HG02943 (cell line): ENCODE measurements around the gene RPE65.
"Not testable (repeated sequence)": the region's sequence is repeated elsewhere in the genome, so short reads cannot be mapped to it uniquely, and the experiment has no call there.

Source experiments
- ATAC-seq: cut with Tn5 transposase; IDR thresholded peaks from one replicate; pipeline ENCODE4 v1.9.1; 2021; ENCODE audit warnings: mild to moderate bottlenecking, low read depth, moderate library complexity; ENCODE audit not compliant: unreplicated experiment

Gene RPE65

DNA sequence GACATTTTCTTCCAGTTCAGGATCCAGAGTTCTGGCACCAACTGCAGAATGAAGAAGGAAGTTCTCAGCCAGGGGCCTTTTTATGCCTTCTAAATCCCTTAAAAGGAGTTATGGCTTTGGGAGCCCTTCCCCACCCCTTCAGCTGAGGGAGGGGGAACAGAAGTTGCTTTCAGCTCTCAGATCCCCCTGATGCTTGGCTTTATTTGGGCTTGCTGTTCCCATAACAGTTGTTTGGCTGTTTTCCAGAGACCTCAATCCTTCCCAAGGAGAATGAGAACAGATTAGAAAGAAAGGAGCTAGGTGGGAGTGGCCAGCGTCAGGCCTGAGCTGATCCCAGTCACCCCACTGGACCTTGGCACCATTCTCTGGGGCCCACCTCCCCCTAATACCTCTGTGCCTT lies at the start of gene RPE65:
RPE65 (minus strand) TSS at position 54 of the 400 bp plus-strand sequence; CDS start at position 5, 49 bp downstream.
- no peak for ATAC-seq

DNA sequence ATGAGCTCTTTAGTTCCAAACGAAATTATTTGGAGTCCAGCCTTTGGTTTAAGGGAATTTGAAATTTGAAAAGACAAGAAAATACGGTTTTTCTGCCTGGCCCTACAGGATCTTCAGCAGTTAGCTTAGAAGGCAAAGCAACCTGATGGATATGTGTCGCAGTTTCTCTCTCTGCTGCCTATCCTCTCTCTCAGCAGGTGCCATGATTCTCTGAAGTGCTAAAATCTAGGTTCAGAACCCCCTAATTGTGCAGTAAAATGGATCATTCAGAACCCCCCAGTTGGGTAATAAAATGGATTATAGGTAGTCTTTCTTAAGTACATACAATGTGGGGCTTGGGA lies 47.6 kb upstream of the RPE65 start:
- ATAC-seq, result peak; percentile 18

DNA sequence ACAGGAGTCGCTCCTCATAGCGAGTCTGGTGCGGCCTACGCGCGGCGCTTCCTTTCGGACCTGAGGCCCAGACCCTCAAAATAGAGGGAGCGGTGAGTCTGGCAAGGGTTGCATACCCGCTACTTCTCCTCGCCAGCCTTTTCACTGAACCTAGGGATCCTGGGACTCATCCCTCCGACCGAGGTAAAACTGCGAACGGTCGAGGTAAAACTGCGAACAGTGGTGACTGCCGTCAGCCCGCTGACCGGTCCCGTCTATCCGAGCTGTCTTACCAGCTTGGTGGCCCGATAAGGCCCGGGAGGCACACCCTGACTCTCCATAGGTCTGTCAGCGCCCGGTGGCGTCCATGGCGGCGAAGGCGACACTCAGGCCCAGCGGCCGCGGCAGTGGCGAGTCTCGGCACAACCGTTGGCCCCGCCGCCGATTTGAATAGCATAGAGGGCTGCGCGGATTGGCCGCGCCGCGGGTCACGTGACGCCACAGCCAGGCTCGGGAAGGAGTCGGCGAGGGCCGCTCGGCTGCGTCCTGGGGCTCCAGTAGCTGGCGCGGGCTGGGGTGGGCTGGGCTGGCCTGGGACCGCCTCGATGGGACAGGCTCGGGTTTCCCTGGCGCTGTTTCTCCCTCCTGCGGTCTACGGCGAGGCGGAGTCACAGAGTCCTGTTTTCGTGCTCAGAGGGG lies 47.1 kb upstream of the RPE65 start, which contains the start of gene DEPDC1:
DEPDC1 (minus strand) TSS at position 403 of the 678 bp plus-strand sequence; CDS start at position 320, 83 bp downstream.
- ATAC-seq, result peak; percentile 92

DNA sequence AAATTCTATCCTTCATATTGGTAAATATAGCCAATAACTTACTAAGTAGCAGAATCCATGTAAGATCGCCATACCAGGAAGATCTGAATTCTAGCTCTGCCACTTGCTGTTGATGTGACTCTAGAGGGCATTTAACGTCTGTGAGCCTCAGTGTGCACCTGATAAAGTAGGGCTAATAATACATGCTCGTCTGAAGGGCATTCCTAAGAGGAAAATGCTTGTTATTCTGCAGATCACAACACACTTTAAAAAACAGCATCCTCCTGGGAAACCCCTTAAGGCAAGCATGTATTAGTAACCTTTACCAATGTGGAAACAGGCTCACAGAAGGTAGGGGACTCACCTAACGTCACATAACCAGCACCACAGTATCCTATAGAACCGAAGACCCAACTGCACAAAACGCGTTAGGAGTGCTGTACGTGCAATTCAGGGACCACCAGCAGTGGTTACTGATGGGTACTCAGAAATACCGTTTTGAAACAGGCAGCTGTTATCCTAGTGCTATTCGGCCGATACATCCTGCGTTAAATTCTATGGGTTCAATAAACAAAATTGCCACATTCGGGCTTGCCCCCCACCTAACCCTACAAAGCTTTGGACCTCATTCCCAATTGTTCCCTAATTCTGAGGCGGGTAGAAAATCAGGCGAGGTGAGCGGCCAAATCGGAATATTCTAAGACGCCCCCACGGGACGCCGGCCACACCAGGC lies 46.4 kb upstream of the RPE65 start:
- peak; percentile 22 for ATAC-seq

DNA sequence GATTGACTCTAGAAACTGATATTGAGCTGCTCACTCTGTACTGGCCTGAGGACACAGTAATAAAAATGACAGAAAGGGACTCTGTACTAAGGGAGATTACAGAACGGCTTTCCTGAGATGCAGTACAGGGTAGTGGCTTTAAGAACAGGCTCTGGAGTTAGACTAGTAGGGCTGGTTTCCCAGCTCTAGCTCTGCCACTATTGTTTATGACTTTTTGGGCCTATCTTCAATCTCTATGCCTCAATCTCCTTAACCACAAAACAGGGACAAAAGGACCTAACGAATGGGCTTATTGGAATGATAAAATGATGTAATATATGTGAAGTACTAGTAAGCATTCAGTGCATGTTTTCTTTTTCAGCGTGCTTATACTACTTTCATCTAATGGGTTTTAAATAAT lies 45.8 kb upstream of the RPE65 start:
- no peak for ATAC-seq

DNA sequence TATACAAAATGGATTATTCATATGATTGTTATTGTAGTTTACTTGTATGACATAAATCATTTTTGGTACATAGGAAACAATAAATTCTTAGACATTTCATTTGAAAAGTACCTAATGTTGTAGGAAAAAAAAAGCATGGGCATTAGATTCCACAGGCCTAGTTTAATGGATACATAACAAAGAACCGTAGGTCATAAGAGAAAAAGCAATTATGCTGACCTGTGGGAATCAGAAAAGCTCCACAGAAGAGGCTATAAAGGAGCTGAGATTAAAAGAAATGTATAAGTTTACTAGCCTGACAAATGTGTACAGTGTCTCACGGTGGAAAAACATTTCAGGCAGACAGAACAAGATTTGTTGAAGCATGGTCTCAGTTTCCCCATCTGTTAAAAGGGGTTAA lies 43.4 kb upstream of the RPE65 start:
- ATAC-seq, result no peak

DNA sequence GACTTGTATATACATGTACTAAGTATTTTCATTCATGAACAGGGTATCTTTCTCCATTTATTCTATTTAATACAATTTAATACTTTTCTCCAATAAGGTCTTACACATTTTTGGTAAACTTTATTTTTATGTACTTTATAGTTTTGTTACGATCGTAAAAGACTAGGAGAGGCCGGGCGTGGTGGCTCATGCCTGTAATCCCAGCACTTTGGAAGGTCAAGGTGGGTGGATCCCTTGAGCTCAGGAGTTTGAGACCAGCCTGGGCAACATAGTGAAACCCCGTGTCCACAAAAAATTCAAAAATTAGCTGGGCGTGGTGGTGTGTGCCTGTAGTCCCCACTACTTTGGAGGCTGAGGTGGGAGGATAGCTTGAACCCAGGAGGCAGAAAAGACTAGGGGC lies 42.5 kb upstream of the RPE65 start:
- ATAC-seq, result not testable (repeated sequence)

DNA sequence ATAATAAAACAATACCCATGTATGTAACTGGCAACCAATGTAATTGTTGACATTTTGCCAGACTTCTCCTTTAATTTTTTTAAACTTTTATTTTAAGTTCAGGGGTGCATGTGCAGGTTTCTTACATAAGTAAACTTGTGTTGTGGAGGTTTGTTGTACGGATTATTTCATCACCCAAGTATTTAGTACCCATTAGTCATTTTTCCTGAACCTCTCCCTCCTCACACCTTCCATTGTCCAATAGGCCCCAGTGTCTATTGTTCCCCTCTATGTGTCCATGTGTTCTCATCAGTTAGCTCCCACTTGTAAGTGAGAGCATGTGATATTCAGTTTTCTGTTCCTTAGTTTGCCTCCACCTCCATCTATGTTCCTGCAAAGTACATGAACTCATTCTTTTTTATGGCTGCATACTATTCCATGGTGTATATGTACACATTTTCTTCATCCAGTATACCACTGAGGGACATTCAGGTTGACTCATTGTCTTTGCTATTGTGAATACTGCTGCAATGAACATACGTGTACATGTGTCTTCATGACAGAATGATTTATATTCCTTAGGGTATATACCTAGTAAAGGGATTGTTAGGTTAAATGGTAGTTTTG lies 40.4 kb upstream of the RPE65 start:
- ATAC-seq, result no peak

DNA sequence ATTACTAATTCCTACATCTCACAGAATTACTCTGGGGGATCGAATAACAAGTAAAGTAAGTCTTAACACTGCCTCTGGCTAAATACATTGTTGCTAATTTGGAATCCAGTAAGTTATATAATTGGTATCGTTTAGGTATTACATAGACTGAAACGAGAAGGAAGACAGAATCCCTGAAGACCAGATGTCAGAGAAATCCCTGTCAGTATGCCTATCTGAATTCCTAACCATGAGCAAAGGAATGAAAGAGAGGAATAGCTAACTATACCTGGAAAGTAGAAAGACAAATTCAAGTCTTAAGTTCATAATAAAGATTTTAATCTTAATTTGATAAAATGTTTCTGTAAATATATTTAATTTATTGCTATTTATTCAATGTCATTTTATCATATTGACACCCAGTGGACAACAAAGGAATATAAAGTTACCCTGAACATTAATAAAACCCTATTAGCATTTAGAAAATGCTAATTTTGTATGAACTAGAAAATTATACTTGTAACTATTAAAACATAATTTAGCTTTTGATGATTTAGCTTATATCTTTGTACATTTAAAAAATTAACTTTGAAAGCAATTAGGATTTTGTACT lies 35.8 kb upstream of the RPE65 start:
- no peak for ATAC-seq

DNA sequence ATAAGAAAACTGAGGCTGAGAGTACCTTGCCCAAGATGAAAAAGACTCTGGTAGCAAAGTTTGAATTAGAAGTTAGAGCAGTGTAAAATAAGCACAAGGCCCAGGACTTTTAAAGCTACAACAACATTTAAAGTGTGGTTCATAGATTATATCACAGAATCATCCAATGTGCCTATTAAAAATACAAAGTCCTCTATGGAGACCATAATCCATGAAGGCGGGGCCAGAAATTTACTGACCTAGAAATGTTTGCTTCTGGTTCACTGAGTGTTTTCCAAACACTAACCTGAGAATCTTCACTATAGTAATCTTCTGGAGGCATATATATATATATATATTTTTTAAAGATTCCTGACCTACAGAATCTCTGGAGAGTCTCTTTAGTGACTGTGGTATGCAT lies 34.9 kb upstream of the RPE65 start:
- no peak for ATAC-seq

DNA sequence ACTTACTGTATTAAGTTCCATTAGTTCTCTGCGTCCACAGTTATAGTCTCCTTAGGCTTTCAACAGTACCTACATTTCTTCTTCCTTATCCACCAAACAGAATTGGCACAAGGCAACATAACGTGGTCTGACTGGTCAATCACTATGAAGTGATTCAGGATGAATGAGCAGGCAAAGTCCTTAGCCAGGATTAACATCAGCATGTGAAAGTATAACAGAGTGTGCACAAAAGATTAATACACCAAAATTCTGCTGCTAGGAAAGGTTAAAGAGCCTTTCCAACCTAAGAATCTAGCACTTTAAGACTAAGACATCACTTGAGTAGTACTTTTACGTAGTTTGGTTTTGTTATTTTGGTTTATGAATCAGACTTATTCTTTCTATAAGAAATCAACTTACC lies 31.3 kb upstream of the RPE65 start:
- ATAC-seq, result no peak

DNA sequence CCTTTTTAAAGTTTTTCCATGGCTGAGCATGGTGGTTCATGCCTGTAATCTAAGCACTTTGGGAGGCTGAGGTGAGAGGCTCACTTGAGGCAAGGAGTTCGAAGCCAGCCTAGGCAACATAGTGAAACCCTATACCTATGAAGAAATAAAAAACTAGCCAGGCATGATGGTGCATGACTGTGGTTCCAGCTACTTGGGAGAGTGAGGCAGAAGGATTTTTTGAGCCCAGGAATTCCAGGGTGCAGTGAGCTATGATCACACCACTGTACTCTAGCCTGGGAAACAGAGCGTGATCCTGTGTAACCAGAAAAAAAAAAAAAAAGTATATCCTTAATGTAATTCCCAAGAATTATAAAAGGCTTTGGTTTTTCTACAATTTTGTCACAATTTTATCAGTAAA lies 29.7 kb upstream of the RPE65 start:
- ATAC-seq, result no peak

DNA sequence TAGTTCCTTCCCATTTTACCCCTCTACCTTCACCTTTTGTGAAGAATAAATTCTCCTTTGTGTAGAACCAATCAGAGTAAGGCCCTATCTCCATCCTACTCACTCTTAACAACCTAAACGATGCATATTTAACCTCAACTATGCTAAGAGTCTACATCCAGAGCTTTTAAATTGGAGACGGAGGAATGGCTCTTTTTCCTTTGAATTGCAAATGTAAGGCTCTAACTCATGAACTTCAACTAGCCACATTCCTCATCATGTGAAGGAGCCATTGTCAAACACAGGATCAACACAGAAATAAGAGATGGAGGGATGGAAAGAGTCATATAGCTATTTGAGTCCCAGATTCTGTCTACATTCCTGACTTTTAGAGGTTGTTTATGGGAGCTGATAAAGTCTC lies 28.9 kb upstream of the RPE65 start:
- ATAC-seq, result no peak

DNA sequence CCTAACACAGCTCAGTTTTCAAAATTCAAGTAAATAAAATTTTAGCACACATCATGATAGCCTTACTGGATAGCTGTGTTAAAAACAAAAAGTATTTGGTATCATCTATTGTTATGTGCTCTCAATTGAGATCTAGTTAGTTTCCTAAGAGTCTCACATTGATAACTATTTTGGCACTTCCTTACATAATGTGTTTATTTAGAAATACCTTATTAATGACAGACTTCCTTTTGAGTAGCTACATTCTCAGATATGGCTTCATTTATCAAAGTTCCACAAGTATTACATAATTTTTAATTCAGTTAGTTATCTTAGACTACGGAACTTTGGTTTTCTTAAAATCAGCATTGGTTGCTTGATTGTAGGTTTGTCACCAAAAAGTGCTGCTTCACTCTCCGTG lies 26.9 kb upstream of the RPE65 start:
- ATAC-seq, result not testable (repeated sequence)

DNA sequence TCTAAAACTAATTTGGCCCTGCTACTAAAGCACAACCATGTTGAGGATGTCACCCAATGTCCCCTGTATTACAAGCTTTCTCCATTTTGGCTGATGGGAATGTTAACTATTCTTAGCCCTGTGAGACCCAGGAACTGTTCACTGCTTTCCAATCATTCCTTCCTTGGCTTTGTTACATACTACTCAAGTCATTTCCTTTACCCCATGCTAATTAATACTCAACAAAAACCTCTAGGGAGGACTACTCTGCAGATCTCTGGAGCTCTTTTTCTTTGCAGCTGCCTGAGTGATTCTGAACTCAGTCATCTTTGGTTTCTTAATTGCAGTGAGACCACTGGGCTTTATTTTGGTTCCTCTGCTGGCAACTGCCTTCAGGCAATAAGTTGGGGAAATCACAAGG lies 23.3 kb upstream of the RPE65 start:
- ATAC-seq, result no peak

DNA sequence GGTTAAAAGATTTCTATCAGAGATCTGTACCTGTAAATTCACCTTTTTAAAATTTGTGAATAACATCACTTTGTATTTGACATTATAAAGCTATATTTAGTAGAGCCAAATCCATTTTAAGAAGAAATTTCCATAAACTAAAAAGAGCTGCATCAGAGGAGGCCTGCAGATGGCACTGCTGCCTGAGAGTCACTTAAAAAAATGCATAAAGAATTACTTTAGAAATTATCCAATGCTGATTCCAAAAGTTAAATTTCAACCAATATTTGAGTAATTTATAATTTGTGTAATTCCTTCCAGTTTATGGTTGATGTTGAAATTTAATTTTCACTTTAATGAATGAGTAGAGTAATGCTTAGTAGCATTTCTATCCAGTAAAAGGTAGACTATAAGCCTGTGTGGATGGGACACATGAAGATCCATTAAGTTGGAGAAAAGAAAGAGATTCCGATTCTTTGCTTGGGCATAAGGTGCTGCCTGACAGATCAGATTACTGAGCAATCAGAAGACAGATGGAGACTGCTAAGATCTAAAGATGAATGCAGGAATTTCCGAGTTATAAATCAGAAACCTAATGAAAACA lies 20.7 kb upstream of the RPE65 start:
- no peak for ATAC-seq

DNA sequence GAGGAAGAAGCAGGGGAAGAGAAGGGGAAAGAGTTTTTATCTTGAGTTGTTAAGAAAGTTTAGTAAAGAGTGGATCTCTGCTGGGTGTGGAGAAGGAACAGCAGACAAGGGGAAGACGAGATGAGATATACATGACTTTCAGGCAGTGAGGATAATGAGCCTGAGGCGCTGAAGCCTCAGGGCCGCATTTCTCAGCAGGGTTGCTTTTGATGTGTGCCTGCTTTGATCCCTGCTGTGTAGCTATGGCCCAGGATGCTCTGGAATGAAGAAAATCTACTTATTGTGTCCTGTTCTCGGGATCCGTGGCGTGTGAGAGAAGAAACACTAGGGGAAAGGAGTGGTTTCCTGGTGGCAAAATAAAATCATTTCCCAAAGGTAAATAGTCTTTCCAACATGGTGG lies 15.1 kb upstream of the RPE65 start:
- ATAC-seq, result no peak

DNA sequence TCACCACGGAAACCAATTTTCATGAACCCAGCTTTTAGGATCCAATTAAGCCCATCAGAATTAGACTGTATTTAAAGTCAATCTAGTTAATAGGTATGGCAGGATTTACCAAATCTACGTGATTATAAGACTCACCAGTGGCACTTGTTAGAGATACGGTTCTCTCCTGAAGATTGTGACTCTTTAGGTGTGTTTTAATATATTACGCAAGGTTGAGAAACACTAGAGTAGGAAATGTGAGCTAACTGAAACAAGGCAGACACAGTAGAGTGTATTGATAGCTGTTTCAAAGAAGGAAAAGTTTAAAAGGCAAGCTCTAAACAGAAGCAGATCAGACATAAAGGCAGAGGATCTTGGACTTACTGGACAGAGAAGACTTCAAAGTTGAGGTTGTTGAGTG lies 11.2 kb upstream of the RPE65 start:
- ATAC-seq, result no peak

DNA sequence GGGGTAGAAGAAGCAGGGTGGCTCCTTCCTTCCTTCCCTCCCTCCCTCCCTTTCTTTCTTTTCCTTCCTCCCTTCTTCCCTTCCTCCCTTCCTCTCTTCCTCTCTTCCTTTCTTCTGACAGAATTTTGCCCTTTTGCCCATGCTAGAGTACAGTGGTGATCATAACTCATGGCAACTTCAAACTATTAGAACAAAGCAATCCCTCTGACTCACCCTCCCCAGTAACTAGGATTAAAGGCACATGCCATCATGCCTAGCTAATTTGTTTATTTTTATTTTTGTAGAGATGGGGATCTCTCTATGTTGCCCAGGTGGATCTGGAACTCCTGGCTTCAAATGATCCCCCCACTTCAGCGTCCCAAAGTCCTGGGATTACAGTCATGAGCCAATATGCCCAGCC lies 10.0 kb upstream of the RPE65 start:
- no peak for ATAC-seq

DNA sequence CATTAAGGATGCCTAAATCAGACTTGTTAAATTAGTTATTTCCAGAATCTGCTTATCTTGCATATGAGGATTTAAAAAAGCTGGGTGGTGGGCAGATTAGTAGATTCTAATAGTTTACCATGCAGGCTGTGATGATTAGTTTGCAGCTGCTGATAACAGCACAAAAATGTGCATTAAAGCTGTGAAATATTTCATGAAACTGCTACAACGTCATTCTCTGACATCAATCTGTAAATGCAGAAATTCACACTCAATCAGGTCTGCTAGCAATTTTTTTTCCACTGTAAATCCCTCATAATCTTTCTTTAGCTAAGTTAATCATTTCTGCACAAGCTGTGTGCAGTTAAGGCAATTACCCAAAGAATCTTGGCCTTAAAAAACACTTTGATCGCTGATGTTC lies 9.3 kb upstream of the RPE65 start:
- no peak for ATAC-seq

DNA sequence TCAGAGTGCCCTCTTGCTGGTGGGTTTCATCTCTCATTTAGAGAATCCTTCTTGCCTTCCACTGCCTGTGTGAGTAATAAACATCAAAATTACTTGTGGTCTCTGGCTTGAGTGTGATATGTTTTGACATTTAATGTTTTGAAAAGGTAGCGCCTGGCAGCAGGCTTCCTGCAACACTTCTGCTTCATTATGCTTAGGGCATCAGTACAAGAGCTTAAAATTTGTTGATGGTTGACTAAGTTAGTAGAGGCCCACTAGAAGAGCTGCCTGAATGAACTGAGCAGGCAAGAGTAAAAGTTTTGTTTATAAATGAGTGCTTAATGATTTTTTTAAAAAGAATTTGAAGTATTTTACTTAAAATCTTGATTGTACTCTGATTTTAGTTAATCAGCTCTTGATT lies 6.4 kb upstream of the RPE65 start:
- ATAC-seq, result no peak
